IMR-90 (cell line): ENCODE measurements around the gene OSGEP.

Experiments
- CTCF ChIP-seq: conservative IDR thresholded peaks from 2 replicates; pipeline ENCODE4 v1.5.1; 2012; ENCODE audit warnings: mild to moderate bottlenecking, low read depth, low read length, improper control_type of control experiment
- POLR2A ChIP-seq: IDR thresholded peaks from 2 replicates; pipeline ENCODE4 v1.6.1; 2012; ENCODE audit warnings: mild to moderate bottlenecking, low read depth, low read length
- RFX5 ChIP-seq: IDR thresholded peaks from 2 replicates; pipeline ENCODE4 v1.8.0; 2012; ENCODE audit warnings: low read depth, mild to moderate bottlenecking, low read length, moderate library complexity

GRCh38 chr14:20435582-20436362 lies 18.8 kb downstream of the OSGEP start, which contains the start of gene KLHL33:
- TF ChIP-seq RFX5 (no peak), POLR2A (no peak), CTCF (no peak)
